ENCODE measurements around the gene ELK4. TPM values are rescaled to one million over a fixed set of nuclear protein-coding genes. Genes with fewer than 3 reads are reported as not detected.

Gene ELK4
- total and polyA plus RNA-seq, 2 donors (not counting 3 experiments of a cell fraction or from before 2014, with no cell fraction given) = 8.7 to 107 TPM

DNA sequence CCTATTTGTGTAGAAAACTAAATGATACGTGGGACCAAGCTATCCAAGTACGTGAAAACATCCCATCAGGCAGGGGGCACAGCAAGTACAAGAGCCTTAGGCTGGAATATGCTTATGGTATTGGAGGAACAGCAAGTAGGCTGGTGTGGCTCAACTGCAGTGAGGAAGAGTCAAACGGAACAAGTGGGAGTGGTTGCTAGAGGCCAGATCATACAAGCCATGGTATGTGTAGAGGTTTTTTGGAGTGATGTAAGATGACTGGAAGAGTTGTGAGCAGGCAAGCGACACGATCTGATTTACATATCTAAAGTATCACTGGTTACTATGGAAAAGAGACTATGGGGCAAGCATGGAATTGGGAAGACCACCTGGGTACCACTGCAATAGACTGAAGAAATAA is 27.8 kb downstream of the ELK4 start:
- no peak overlapping the region for H3K9ac ChIP-seq (replicated peaks; ENCODE audit: extremely low read depth, insufficient read depth, low read length)
- peaks cover 19% of the 10 kb centered on the region for H3K4me1 ChIP-seq (ENCODE audit: control insufficient read depth, extremely low read depth, insufficient read depth, low read length)
- TF ChIP-seq JUN (IDR thresholded peaks at IDR 0.05; ENCODE audit: borderline replicate concordance, insufficient read depth, insufficient read length, low read depth) (no peak), POLR2A (IDR thresholded peaks at IDR 0.05; ENCODE audit: low read depth, low read length) (no peak), EZH2 (IDR thresholded peaks at IDR 0.05; ENCODE audit: borderline replicate concordance, low read depth, low read length, severe bottlenecking) (no peak)
- TF ChIP-seq, protein P1, sequence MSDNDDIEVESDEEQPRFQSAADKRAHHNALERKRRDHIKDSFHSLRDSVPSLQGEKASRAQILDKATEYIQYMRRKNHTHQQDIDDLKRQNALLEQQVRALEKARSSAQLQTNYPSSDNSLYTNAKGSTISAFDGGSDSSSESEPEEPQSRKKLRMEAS (IDR thresholded peaks at IDR 0.05; ENCODE audit: insufficient read depth, insufficient read length) = no peak
- peaks cover 12% of the 10 kb centered on the region for H3K79me2 ChIP-seq (ENCODE audit: control insufficient read depth, insufficient read depth, low read length)
- peaks cover 5 to 8% of the 10 kb centered on the region in 2 experiments for H3K36me3 ChIP-seq (ENCODE audit: control insufficient read depth in 2 of 2, extremely low read depth in 1 of 2, insufficient read depth in 2 of 2, low read length in 2 of 2)
- BruUV-seq (replicated peaks) = no TSS peak
- H4K20me1 ChIP-seq (replicated peaks; ENCODE audit: control insufficient read depth, extremely low read depth, insufficient read depth, low read length) = no peaks in the 10 kb centered on the region
- DNase-seq (ENCODE audit: low read depth, low spot score) = no peak
- no peaks in the 10 kb centered on the region for H3K9me1 ChIP-seq (replicated peaks; ENCODE audit: control insufficient read depth, extremely low read depth, insufficient read depth, low read length)
- no peaks in the 10 kb centered on the region for H3K9me3 ChIP-seq (replicated peaks; ENCODE audit: control insufficient read depth, insufficient read depth, low read length)
- no peak overlapping the region for H3K4me2 ChIP-seq (ENCODE audit: insufficient read depth, low read length)
- intact Hi-C loops (cut with micrococcal nuclease) = no loop called here
- FAIRE-seq = no peak
- H3K4me3 ChIP-seq (replicated peaks in 1 of 3; ENCODE audit: insufficient read depth in 1 of 3, low read depth in 1 of 3, low read length in 3 of 3) = no peak overlapping the region
- POLR2A ChIA-PET = no interaction called here
- no peaks in the 10 kb centered on the region for H3K27me3 ChIP-seq (ENCODE audit: control insufficient read depth in 2 of 2, insufficient read depth in 2 of 2, low read length in 2 of 2)
- CTCF ChIA-PET = no interaction called here
- no peak overlapping the region for H2AFZ ChIP-seq (ENCODE audit: low read depth, low read length)
- H3K27ac ChIP-seq (ENCODE audit: insufficient read depth, low read depth, low read length) = no peak overlapping the region
- dilution Hi-C loops (cut with MboI; ENCODE audit: extremely low pct_ligation_motif_present, low sequenced_read_pairs) = no loop called here

DNA sequence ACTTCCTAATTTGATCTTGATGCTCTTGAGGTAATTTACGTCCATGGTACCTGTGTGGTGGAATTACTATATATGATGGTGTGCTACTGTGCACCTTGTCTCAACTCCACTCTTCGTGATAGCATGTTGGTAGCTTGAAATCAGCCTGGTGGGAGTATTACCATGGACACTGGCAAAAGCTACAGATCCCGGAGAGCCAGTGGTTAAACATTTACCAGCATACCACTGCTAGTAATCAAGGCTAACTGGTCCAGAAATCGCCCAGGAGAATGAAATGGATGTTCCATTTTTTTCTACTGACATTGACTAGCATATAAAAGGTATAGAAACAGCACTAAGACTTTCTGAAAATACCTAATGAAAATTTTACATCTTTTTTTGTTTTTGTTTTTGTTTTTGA is 30.6 kb downstream of the ELK4 start:
- Histone ChIP-seq H3K9me3 (replicated peaks; ENCODE audit: control insufficient read depth, insufficient read depth, low read length) (no peaks in the 10 kb centered on the region), H3K4me1 (ENCODE audit: control insufficient read depth, extremely low read depth, insufficient read depth, low read length) (peaks cover 41% of the 10 kb centered on the region), H3K36me3 (ENCODE audit: control insufficient read depth in 2 of 2, extremely low read depth in 1 of 2, insufficient read depth in 2 of 2, low read length in 2 of 2) (peaks cover 0 to 5% of the 10 kb centered on the region in 2 experiments), H3K79me2 (ENCODE audit: control insufficient read depth, insufficient read depth, low read length) (no peaks in the 10 kb centered on the region), H2AFZ (ENCODE audit: low read depth, low read length) (no peak overlapping the region), H4K20me1 (replicated peaks; ENCODE audit: control insufficient read depth, extremely low read depth, insufficient read depth, low read length) (no peaks in the 10 kb centered on the region), H3K9me1 (replicated peaks; ENCODE audit: control insufficient read depth, extremely low read depth, insufficient read depth, low read length) (no peaks in the 10 kb centered on the region), H3K4me2 (ENCODE audit: insufficient read depth, low read length) (no peak overlapping the region), H3K4me3 (replicated peaks in 1 of 3; ENCODE audit: insufficient read depth in 1 of 3, low read depth in 1 of 3, low read length in 3 of 3) (no peak overlapping the region), H3K9ac (replicated peaks; ENCODE audit: extremely low read depth, insufficient read depth, low read length) (no peak overlapping the region), H3K27ac (ENCODE audit: insufficient read depth, low read depth, low read length) (no peak overlapping the region), H3K27me3 (ENCODE audit: control insufficient read depth in 2 of 2, insufficient read depth in 2 of 2, low read length in 2 of 2) (no peaks in the 10 kb centered on the region)
- dilution Hi-C loops (cut with MboI; ENCODE audit: extremely low pct_ligation_motif_present, low sequenced_read_pairs) (no loop called here), intact Hi-C loops (cut with micrococcal nuclease) (no loop called here)
- BruUV-seq (replicated peaks) = no TSS peak
- CTCF ChIA-PET = interaction anchor here (0.9 to 5.3 kb wide), 10 partner anchors 8 to 111 kb away, joined by 3 to 57 read pairs (median 8); partner anchors contain the start of gene ELK4
- DNase-seq (ENCODE audit: low read depth, low spot score) = no peak
- no peak for TF ChIP-seq MYC (IDR thresholded peaks at IDR 0.05; ENCODE audit: low read depth, low read length)
- no peak for TF ChIP-seq POLR2AphosphoS5 (IDR thresholded peaks at IDR 0.05; ENCODE audit: insufficient read depth, low read depth, low read length)
- TF ChIP-seq, protein P2, sequence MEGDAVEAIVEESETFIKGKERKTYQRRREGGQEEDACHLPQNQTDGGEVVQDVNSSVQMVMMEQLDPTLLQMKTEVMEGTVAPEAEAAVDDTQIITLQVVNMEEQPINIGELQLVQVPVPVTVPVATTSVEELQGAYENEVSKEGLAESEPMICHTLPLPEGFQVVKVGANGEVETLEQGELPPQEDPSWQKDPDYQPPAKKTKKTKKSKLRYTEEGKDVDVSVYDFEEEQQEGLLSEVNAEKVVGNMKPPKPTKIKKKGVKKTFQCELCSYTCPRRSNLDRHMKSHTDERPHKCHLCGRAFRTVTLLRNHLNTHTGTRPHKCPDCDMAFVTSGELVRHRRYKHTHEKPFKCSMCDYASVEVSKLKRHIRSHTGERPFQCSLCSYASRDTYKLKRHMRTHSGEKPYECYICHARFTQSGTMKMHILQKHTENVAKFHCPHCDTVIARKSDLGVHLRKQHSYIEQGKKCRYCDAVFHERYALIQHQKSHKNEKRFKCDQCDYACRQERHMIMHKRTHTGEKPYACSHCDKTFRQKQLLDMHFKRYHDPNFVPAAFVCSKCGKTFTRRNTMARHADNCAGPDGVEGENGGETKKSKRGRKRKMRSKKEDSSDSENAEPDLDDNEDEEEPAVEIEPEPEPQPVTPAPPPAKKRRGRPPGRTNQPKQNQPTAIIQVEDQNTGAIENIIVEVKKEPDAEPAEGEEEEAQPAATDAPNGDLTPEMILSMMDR (IDR thresholded peaks at IDR 0.05; ENCODE audit: extremely low read depth in 1 of 2, insufficient read depth in 1 of 2, low read depth in 1 of 2, low read length in 2 of 2) = no peak
- TF ChIP-seq EZH2 (IDR thresholded peaks at IDR 0.05; ENCODE audit: borderline replicate concordance, low read depth, low read length, severe bottlenecking) = no peak
- FAIRE-seq = no peak
- POLR2A ChIA-PET = interaction anchor here (3.8 kb wide), 1 partner anchor 29 kb away, joined by 16 read pairs; no protein-coding TSS in a partner anchor
